Endodermal cell (in vitro differentiated cells): ENCODE measurements around the gene C2. TPM values are rescaled to one million over a fixed set of nuclear protein-coding genes. Genes with fewer than 3 reads are reported as not detected.
"Not testable (repeated sequence)": the region's sequence is repeated elsewhere in the genome, so short reads cannot be mapped to it uniquely, and the experiment has no call there.

ENCODE experiments used
- DNase-seq: peaks from one replicate; pipeline ENCODE4 v3.0.0-alpha.2; 2017
- H3K27ac ChIP-seq: 2 replicates; pipeline ENCODE4 v1.5.1; 2013; ENCODE audit warnings: mild to moderate bottlenecking, low read depth, low read length, moderate library complexity
- H3K27me3 ChIP-seq: 2 replicates; pipeline ENCODE4 v1.6.1; 2013; ENCODE audit warnings: mild to moderate bottlenecking, low read length, moderate library complexity; ENCODE audit not compliant: insufficient read depth, control insufficient read depth, poor library complexity, severe bottlenecking
- H3K36me3 ChIP-seq: 2 replicates; pipeline ENCODE4 v1.7.0; 2013; ENCODE audit warnings: mild to moderate bottlenecking, low read length, moderate library complexity; ENCODE audit not compliant: control insufficient read depth, insufficient read depth
- H3K4me1 ChIP-seq: one replicate; pipeline ENCODE4 v1.7.0; 2013; ENCODE audit warnings: low read length; ENCODE audit not compliant: control insufficient read depth, insufficient read depth
- H3K4me3 ChIP-seq: 2 replicates; pipeline ENCODE4 v1.5.1; 2013; ENCODE audit warnings: mild to moderate bottlenecking, low read length, moderate library complexity
- H3K9ac ChIP-seq: 2 replicates; pipeline ENCODE4 v1.6.1; 2013; ENCODE audit warnings: mild to moderate bottlenecking, low read length, moderate library complexity; ENCODE audit not compliant: poor library complexity, severe bottlenecking; ENCODE audit errors: extremely low read depth
- H3K9me3 ChIP-seq: 2 replicates; pipeline ENCODE4 v1.6.1; 2013; ENCODE audit warnings: mild to moderate bottlenecking, low read length, moderate library complexity; ENCODE audit not compliant: control insufficient read depth
- H3K27ac Mint-ChIP-seq: 2 replicates; pipeline ENCODE4 v1.8.0; 2020; ENCODE audit warnings: mixed read lengths
- H3K27me3 Mint-ChIP-seq: 2 replicates; pipeline ENCODE4 v1.8.0; 2021; ENCODE audit warnings: mild to moderate bottlenecking, mixed read lengths; ENCODE audit not compliant: insufficient read depth
- H3K36me3 Mint-ChIP-seq: 2 replicates; pipeline ENCODE4 v1.8.0; 2020; ENCODE audit warnings: low read depth, mixed read lengths
- H3K4me1 Mint-ChIP-seq: 2 replicates; pipeline ENCODE4 v1.8.0; 2020; ENCODE audit warnings: mixed read lengths
- H3K4me3 Mint-ChIP-seq: 2 replicates; pipeline ENCODE4 v1.8.0; 2020; ENCODE audit warnings: mild to moderate bottlenecking, moderate library complexity, mixed read lengths
- H3K9me3 Mint-ChIP-seq: 2 replicates; pipeline ENCODE4 v1.8.0; 2020; ENCODE audit warnings: mild to moderate bottlenecking, mixed read lengths
- WGBS, 2 experiments: methylation state at CpG; one replicate each; pipeline versions ENCODE4 v1.1.5 to v1.1.7; 2013; ENCODE audit warnings: missing lambda C conversion rate in 2 of 2, mixed read lengths in 1 of 2; ENCODE audit not compliant: insufficient coverage in 1 of 2, insufficient read length in 1 of 2; 5-methylcytosine and 5-hydroxymethylcytosine counted together
- microRNA-seq: library from miRNA; unstranded; fragments of <30 nt; microRNA quantifications from one replicate; pipeline ENCODE4 v1.2.0, GENCODE V29; 2020; ENCODE audit warnings: borderline microRNAs expressed
- total RNA-seq, 2 donors: library from RNA; stranded (reverse); fragmentation: NEBNext Ultra II Directional in 1 of 2; extraction: Animal tissue kit (Norgen Biotek cat#: 25700) in 1 of 2; gene quantifications; 2 replicates in 1 of 2; 3 replicates in 1 of 2; pipeline ENCODE4 v1.2.1, GENCODE V29; 2021

Gene C2
- total RNA-seq, 2 donors from 2014 or later, result 0.29 to 1.0 TPM

DNA sequence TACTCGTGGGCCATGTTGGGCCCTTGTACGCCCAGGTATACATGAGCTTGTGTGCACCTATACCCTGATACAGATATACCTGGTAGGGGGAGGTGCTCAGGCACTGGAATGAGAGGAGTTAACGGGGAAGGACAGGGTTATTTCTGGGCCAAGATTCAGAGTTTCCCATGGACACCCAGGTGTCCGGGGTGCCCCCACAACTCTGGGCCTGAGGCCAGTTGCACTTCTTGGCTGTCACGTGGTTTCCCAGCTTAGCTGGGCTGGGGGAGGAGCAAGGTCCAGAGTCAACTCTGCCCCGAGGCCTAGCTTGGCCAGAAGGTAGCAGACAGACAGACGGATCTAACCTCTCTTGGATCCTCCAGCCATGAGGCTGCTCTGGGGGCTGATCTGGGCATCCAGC, 54.2 kb downstream of the C2 start, which contains the start of gene C4A:
TSS of gene C4A (plus strand) at position 314 of the 400 bp plus-strand sequence. CDS start at position 365, 51 bp downstream.
- H3K27ac ChIP-seq, H3K9me3 ChIP-seq, H3K4me1 ChIP-seq, H3K4me3 Mint-ChIP-seq, H3K4me3 ChIP-seq, H3K27me3 ChIP-seq, H3K4me1 Mint-ChIP-seq, H3K27ac Mint-ChIP-seq, H3K27me3 Mint-ChIP-seq, H3K9ac ChIP-seq, DNase-seq, H3K9me3 Mint-ChIP-seq: not testable (repeated sequence)
- H3K36me3 ChIP-seq, result peaks cover 12% of the 10 kb centered on the region
- H3K36me3 Mint-ChIP-seq, result peaks cover 13% of the 10 kb centered on the region
- no CpG with 5 or more reads among the region's 7 CpGs for WGBS, 2 experiments

DNA sequence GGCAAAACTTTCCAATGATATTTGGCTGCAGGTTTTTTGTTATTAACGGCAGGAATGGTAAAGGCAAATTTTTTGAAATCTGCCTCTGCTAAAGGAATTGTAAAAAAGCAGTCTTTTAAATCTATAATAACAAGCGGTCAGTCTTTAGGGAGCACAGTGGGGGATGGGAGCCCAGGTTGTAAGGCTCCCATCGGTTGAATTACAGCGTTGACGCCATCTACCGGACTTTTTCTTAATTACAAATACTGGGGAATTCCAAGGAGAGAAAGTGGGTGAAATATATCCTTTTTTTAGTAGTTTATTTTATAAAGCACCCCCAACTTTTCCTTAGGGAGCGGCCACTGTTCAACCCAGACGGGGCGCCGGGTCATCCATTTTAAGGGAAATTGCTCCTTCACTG, 61.8 kb downstream of the C2 start:
- not testable (repeated sequence) for H3K4me3 ChIP-seq, H3K27ac Mint-ChIP-seq

DNA sequence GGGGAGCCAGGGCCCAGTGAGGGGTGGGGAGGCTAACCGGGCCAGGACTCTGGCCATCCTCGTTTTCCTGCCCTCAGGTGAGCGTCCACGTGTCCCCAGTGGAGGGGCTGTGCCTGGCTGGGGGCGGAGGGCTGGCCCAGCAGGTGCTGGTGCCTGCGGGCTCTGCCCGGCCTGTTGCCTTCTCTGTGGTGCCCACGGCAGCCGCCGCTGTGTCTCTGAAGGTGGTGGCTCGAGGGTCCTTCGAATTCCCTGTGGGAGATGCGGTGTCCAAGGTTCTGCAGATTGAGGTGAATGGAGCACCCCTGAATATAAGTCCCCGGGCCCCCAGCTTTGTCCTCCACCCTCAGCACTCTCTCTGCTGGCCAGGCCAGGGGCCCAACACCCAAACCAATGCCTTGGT, 66.9 kb downstream of the C2 start:
- H3K27ac Mint-ChIP-seq, H3K9ac ChIP-seq, H3K36me3 Mint-ChIP-seq, H3K27me3 Mint-ChIP-seq, H3K9me3 Mint-ChIP-seq, H3K9me3 ChIP-seq, H3K27ac ChIP-seq, H3K36me3 ChIP-seq, H3K27me3 ChIP-seq, H3K4me1 Mint-ChIP-seq, H3K4me1 ChIP-seq, H3K4me3 Mint-ChIP-seq, H3K4me3 ChIP-seq, DNase-seq: not testable (repeated sequence)
- WGBS, 2 experiments, result no CpG with 5 or more reads among the region's 14 CpGs

More for the DNA sequence above, 61.8 kb downstream of the C2 start:
- H3K4me1 ChIP-seq, H3K4me1 Mint-ChIP-seq, H3K9me3 Mint-ChIP-seq, H3K4me3 Mint-ChIP-seq, H3K27me3 ChIP-seq, DNase-seq, H3K9ac ChIP-seq, H3K27me3 Mint-ChIP-seq, H3K9me3 ChIP-seq, H3K27ac ChIP-seq, H3K36me3 ChIP-seq, H3K36me3 Mint-ChIP-seq: not testable (repeated sequence)
- no CpG with 5 or more reads among the region's 10 CpGs for WGBS, 2 experiments

Small RNA genes within 50 kb of the gene (microRNA-seq; reads per million reads assigned to microRNA genes)
- not detected for gene MIR1236

Other genes starting within 250 kb of the C2 start
- 1 to 10 TPM in 1 of 2 donors, under 1 TPM in 1; 0.93 to 2.0 TPM for gene LY6G5C, start 246.7 kb upstream of the C2 start, total RNA-seq
- gene ABHD16A, start 224.4 kb upstream of the C2 start, total RNA-seq, result 10 to 100 TPM; 38.3 to 59.5 TPM
- not detected for gene LY6G6F, start 220.9 kb upstream of the C2 start, total RNA-seq
- gene LY6G6D, start 212.4 kb upstream of the C2 start, total RNA-seq, result not detected
- gene LY6G6C, start 206.0 kb upstream of the C2 start, total RNA-seq, result under 1 TPM; 0.29 to 0.38 TPM
- gene MPIG6B, start 204.3 kb upstream of the C2 start, total RNA-seq, result not detected
- 100 to 1,000 TPM; 150 to 153 TPM for gene DDAH2, start 198.4 kb upstream of the C2 start, total RNA-seq
- 100 to 1,000 TPM; 289 to 380 TPM for gene CLIC1, start 191.2 kb upstream of the C2 start, total RNA-seq
- gene MSH5, start 187.7 kb upstream of the C2 start, total RNA-seq, result 10 to 100 TPM; 35.7 to 57.2 TPM
- 1 to 10 TPM; 7.9 to 8.4 TPM for gene SAPCD1, start 165.1 kb upstream of the C2 start, total RNA-seq
- gene VWA7, start 150.4 kb upstream of the C2 start, total RNA-seq, result under 1 TPM; 0.64 to 0.95 TPM
- gene VARS1, start 132.0 kb upstream of the C2 start, total RNA-seq, result 10 to 100 TPM; 81.4 to 83.1 TPM
- 100 to 1,000 TPM; 106 to 119 TPM for gene LSM2, start 120.8 kb upstream of the C2 start, total RNA-seq
- gene HSPA1L, start 112.4 kb upstream of the C2 start, total RNA-seq, result 1 to 10 TPM; 1.2 to 1.5 TPM
- 10 to 100 TPM; 53.1 to 62.6 TPM for gene HSPA1A, start 112.2 kb upstream of the C2 start, total RNA-seq
- 10 to 100 TPM; 61.8 to 83.9 TPM for gene HSPA1B, start 100.0 kb upstream of the C2 start, total RNA-seq
- 10 to 100 TPM; 42.4 to 50.7 TPM for gene NEU1, start 64.9 kb upstream of the C2 start, total RNA-seq
- 1 to 10 TPM; 1.3 to 3.6 TPM for gene SLC44A4, start 48.7 kb upstream of the C2 start, total RNA-seq
- gene EHMT2, start 30.0 kb upstream of the C2 start, total RNA-seq, result 100 to 1,000 TPM; 113 to 121 TPM
- gene ZBTB12, start 25.6 kb upstream of the C2 start, total RNA-seq, result 10 to 100 TPM; 25.4 to 29.9 TPM
- under 1 TPM; 0.51 to 0.66 TPM for gene CFB, start 18.4 kb downstream of the C2 start, total RNA-seq
- 100 to 1,000 TPM in 1 of 2 donors, 10 to 100 TPM in 1; 90.3 to 132 TPM for gene NELFE, start 31.3 kb downstream of the C2 start, total RNA-seq
- gene SKIC2, start 31.5 kb downstream of the C2 start, total RNA-seq, result 100 to 1,000 TPM in 1 of 2 donors, 10 to 100 TPM in 1; 95.8 to 103 TPM
- 10 to 100 TPM; 19.2 to 22.3 TPM for gene DXO, start 44.4 kb downstream of the C2 start, total RNA-seq
- 1 to 10 TPM; 4.5 to 6.2 TPM for gene C4A, start 54.3 kb downstream of the C2 start, total RNA-seq
- gene C4B, start 87.1 kb downstream of the C2 start, total RNA-seq, result 1 to 10 TPM; 3.7 to 5.5 TPM
- under 1 TPM in 1 of 2 donors, not detected in 1; 0.35 TPM for gene CYP21A2, start 110.7 kb downstream of the C2 start, total RNA-seq
- 1 to 10 TPM; 4.0 to 9.3 TPM for gene TNXB, start 181.6 kb downstream of the C2 start, total RNA-seq
- gene ATF6B, start 200.5 kb downstream of the C2 start, total RNA-seq, result 10 to 100 TPM; 54.5 to 60.3 TPM
- gene FKBPL, start 202.6 kb downstream of the C2 start, total RNA-seq, result 1 to 10 TPM; 9.2 to 9.6 TPM
- 1 to 10 TPM; 2.0 to 3.0 TPM for gene PRRT1, start 224.2 kb downstream of the C2 start, total RNA-seq
- 10 to 100 TPM; 51.1 to 65.3 TPM for gene PPT2, start 226.4 kb downstream of the C2 start, total RNA-seq
- 10 to 100 TPM; 27.9 to 39.6 TPM for gene EGFL8, start 236.9 kb downstream of the C2 start, total RNA-seq
- gene AGPAT1, start 248.4 kb downstream of the C2 start, total RNA-seq, result 100 to 1,000 TPM; 124 to 147 TPM